ENCODE measurements around the gene MCM3AP. TPM values are rescaled to one million over a fixed set of nuclear protein-coding genes. Genes with fewer than 3 reads are reported as not detected.

MCM3AP gene
- total and polyA plus RNA-seq, 9 of the 15 experiments (the other 6 are each of a cell fraction or from before 2014, with no cell fraction given), result 6.5 to 179 (median 69.6) TPM

- TF ChIP-seq DMBX1 (CRISPR knock-in tag; IDR thresholded peaks at IDR 0.05; ENCODE audit: borderline replicate concordance), result no peak
- TF ChIP-seq RFX1 (IDR thresholded peaks at IDR 0.05), result no peak
- TF ChIP-seq CHCHD3 (CRISPR knock-in tag; IDR thresholded peaks at IDR 0.05), result no peak
- no peak; the same call in 1 of the 2 replicates for TF ChIP-seq FOXP1 (CRISPR knock-in tag; IDR thresholded peaks at IDR 0.05)
- TF ChIP-seq ZNF445 (CRISPR knock-in tag; IDR thresholded peaks at IDR 0.05; ENCODE audit: low read depth), result no peak
- TF ChIP-seq NFATC3 (IDR thresholded peaks at IDR 0.05), result no peak
- no peak for TF ChIP-seq C11orf30 (IDR thresholded peaks at IDR 0.05; ENCODE audit: low read depth)
- TF ChIP-seq ZMIZ1 (IDR thresholded peaks at IDR 0.05; ENCODE audit: low read depth in 2 of 2, low read length in 2 of 2), result no peak
- TF ChIP-seq FOXJ2 (tag; IDR thresholded peaks at IDR 0.05), result no peak
- no peak for TF ChIP-seq KAT2B (IDR thresholded peaks at IDR 0.05; ENCODE audit: low read depth, low read length)
- TF ChIP-seq ARNT (IDR thresholded peaks at IDR 0.05), result no peak
- TF ChIP-seq POLR2B (IDR thresholded peaks at IDR 0.05; ENCODE audit: low read depth, partially characterized antibody), result no peak
- no peak for TF ChIP-seq POLR2H (tag; IDR thresholded peaks at IDR 0.05; ENCODE audit: low read depth)
- no peak for TF ChIP-seq WHSC1 (IDR thresholded peaks at IDR 0.05; ENCODE audit: low read length)
- TF ChIP-seq ZNF408 (CRISPR knock-in tag; IDR thresholded peaks at IDR 0.05; ENCODE audit: low read depth), result no peak
- no peak for TF ChIP-seq ZBTB17 (CRISPR knock-in tag; IDR thresholded peaks at IDR 0.05)
- TF ChIP-seq CREB5 (CRISPR knock-in tag; IDR thresholded peaks at IDR 0.05), result no peak
- TF ChIP-seq NCOA2 (IDR thresholded peaks at IDR 0.05; ENCODE audit: partially characterized antibody in 2 of 2), result no peak
- peak; percentile 80; the same call in 1 of the 2 replicates for TF ChIP-seq TAF7 (tag; IDR thresholded peaks at IDR 0.05)
- no peak for TF ChIP-seq ZNF398 (CRISPR knock-in tag; IDR thresholded peaks at IDR 0.05)
- no peak for TF ChIP-seq ZC3H8 (IDR thresholded peaks at IDR 0.05)
- no peak for TF ChIP-seq ZNF23 (CRISPR knock-in tag; IDR thresholded peaks at IDR 0.05)
These were observed 37.9 kb upstream of the MCM3AP start (continued) for GRCh38 chr21:46323227-46323709.

Data from K562 (cell line).